Measurements from ENCODE around the gene TLE1. TPM values are rescaled to one million over a fixed set of nuclear protein-coding genes. Genes with fewer than 3 reads are reported as not detected.

Gene TLE1
- total RNA-seq, 4 donors from 2014 or later = 51.5 to 77.3 (median 62.2) TPM

- Histone ChIP-seq H3K27ac (no peak overlapping the region), H3K36me3 (no peaks in the 10 kb centered on the region), H3K27me3 (no peaks in the 10 kb centered on the region), H3K9me3 (no peaks in the 10 kb centered on the region), H3K4me3 (no peak overlapping the region), H3K4me1 (peaks cover 0 to 12% (median 9%) of the 10 kb centered on the region in 4 donors)
- DNase-seq = no peak
- WGBS, 2 donors (ENCODE audit: low coverage in 1 of 2) = 36 to 52% methylated on average over 4 of the region's 4 CpGs
- in situ Hi-C loops (cut with MboI; ENCODE audit: low pct_ligation_motif_present in 1 of 4, low pct_unique_long_range_greater_than_20kb in 1 of 4, low sequenced_read_pairs in 3 of 4) = loop anchor here in 1 of 4 donors (10.0 kb wide), 1 partner anchor 62 kb away; no protein-coding TSS in a partner anchor
- TF ChIP-seq POLR2A (IDR thresholded peaks at IDR 0.05) = no peak
- TF ChIP-seq, protein P1, sequence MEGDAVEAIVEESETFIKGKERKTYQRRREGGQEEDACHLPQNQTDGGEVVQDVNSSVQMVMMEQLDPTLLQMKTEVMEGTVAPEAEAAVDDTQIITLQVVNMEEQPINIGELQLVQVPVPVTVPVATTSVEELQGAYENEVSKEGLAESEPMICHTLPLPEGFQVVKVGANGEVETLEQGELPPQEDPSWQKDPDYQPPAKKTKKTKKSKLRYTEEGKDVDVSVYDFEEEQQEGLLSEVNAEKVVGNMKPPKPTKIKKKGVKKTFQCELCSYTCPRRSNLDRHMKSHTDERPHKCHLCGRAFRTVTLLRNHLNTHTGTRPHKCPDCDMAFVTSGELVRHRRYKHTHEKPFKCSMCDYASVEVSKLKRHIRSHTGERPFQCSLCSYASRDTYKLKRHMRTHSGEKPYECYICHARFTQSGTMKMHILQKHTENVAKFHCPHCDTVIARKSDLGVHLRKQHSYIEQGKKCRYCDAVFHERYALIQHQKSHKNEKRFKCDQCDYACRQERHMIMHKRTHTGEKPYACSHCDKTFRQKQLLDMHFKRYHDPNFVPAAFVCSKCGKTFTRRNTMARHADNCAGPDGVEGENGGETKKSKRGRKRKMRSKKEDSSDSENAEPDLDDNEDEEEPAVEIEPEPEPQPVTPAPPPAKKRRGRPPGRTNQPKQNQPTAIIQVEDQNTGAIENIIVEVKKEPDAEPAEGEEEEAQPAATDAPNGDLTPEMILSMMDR (IDR thresholded peaks at IDR 0.05) = no peak
- no peak for TF ChIP-seq EP300 (IDR thresholded peaks at IDR 0.05; ENCODE audit: low read depth)
- no peak for TF ChIP-seq POLR2AphosphoS5 (IDR thresholded peaks at IDR 0.05)
- intact Hi-C loops (cut with DNase I; ENCODE audit: low total_unique reads) = no loop called here
These were observed 142.9 kb downstream of the TLE1 start for GRCh38 chr9:81546489-81546888.

GRCh38 chr9:81543695-81544094 is 145.7 kb downstream of the TLE1 start:
- 92 to 100% methylated on average over 1 of the region's 1 CpG for WGBS, 2 donors (ENCODE audit: low coverage in 1 of 2)
- Histone ChIP-seq H3K36me3 (no peaks in the 10 kb centered on the region), H3K9me3 (no peaks in the 10 kb centered on the region), H3K4me3 (no peak overlapping the region), H3K27ac (no peak overlapping the region), H3K27me3 (no peaks in the 10 kb centered on the region), H3K4me1 (peaks cover 0 to under 1% (median 0%) of the 10 kb centered on the region in 4 donors)
- no peak for DNase-seq
- in situ Hi-C loops (cut with MboI; ENCODE audit: low pct_ligation_motif_present in 1 of 4, low pct_unique_long_range_greater_than_20kb in 1 of 4, low sequenced_read_pairs in 3 of 4) = loop anchor here in 1 of 4 donors (10.0 kb wide), 1 partner anchor 59 kb away; no protein-coding TSS in a partner anchor
- intact Hi-C loops (cut with DNase I; ENCODE audit: low total_unique reads) = no loop called here
- TF ChIP-seq, protein P1 (IDR thresholded peaks at IDR 0.05) = no peak
- no peak for TF ChIP-seq POLR2A (IDR thresholded peaks at IDR 0.05)

DNA sequence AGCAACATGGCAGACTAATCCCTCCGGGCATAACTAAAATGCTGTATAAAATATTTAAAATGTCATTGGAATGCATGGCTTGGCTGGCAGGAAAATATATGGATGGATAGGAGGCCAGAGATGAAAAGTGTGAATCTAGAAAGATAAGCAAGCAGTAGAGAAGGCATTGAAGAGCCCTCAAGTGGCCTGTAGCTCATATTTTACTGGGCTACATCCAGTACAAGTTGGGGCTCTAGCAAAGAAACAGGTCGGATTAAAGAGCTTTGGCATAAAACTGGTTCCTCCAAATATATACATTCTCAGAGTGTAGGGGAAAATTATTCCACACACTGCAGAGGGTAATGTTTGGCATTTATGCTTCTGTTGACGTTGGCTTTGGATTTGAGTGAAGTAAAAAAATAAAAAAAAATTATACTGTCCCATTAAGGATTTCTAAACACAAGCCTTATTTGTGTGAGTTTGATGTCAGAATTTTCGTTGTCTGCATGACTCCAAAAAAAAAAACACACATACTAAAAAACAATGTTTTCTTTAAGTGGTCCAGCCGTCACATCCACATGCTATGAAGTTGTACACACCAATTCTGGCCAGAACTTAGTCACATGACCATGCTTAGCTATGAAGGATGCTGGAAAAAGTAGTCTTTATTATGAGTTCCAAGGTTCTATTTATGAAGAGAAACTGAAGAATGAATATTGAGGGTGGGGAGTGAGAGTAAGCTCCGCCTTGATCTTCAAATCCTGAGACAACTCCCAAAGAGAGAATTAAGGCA is 147.0 kb downstream of the TLE1 start:
- intact Hi-C loops (cut with DNase I; ENCODE audit: low total_unique reads) (no loop called here), in situ Hi-C loops (cut with MboI; ENCODE audit: low pct_ligation_motif_present in 1 of 4, low pct_unique_long_range_greater_than_20kb in 1 of 4, low sequenced_read_pairs in 3 of 4) (loop anchor here in 1 of 4 donors (10.0 kb wide), 1 partner anchor 58 kb away; no protein-coding TSS in a partner anchor)
- 62 to 68% methylated on average over 6 of the region's 6 CpGs for WGBS, 2 donors (ENCODE audit: low coverage in 1 of 2)
- Histone ChIP-seq H3K36me3 (no peaks in the 10 kb centered on the region), H3K27me3 (no peaks in the 10 kb centered on the region), H3K27ac (no peak overlapping the region), H3K4me3 (no peak overlapping the region), H3K4me1 (no peaks in the 10 kb centered on the region), H3K9me3 (no peaks in the 10 kb centered on the region)
- TF ChIP-seq EP300 (IDR thresholded peaks at IDR 0.05; ENCODE audit: low read depth) (no peak), POLR2AphosphoS5 (IDR thresholded peaks at IDR 0.05) (no peak), POLR2A (IDR thresholded peaks at IDR 0.05) (no peak)
- TF ChIP-seq, protein P1 (IDR thresholded peaks at IDR 0.05) = no peak
- no peak for DNase-seq

GRCh38 chr9:81540142-81540710 is 149.1 kb downstream of the TLE1 start:
- no peak for DNase-seq
- H3K4me1 ChIP-seq = no peaks in the 10 kb centered on the region
- no peaks in the 10 kb centered on the region for H3K36me3 ChIP-seq
- no peak for TF ChIP-seq EP300 (IDR thresholded peaks at IDR 0.05; ENCODE audit: low read depth)
- TF ChIP-seq, protein P1 (IDR thresholded peaks at IDR 0.05) = no peak
- TF ChIP-seq POLR2A (IDR thresholded peaks at IDR 0.05) = no peak
- TF ChIP-seq POLR2AphosphoS5 (IDR thresholded peaks at IDR 0.05) = no peak
- no peaks in the 10 kb centered on the region for H3K9me3 ChIP-seq
- intact Hi-C loops (cut with DNase I; ENCODE audit: low total_unique reads) (no loop called here), in situ Hi-C loops (cut with MboI; ENCODE audit: low pct_ligation_motif_present in 1 of 4, low pct_unique_long_range_greater_than_20kb in 1 of 4, low sequenced_read_pairs in 3 of 4) (loop anchor here in 1 of 4 donors (10.0 kb wide), 1 partner anchor 55 kb away; no protein-coding TSS in a partner anchor)
- no peak overlapping the region for H3K27ac ChIP-seq
- no peak overlapping the region for H3K4me3 ChIP-seq
- H3K27me3 ChIP-seq = no peaks in the 10 kb centered on the region
- 86 to 94% methylated on average over 5 to 8 of the region's 8 CpGs for WGBS, 2 donors (ENCODE audit: low coverage in 1 of 2)

Measured in transverse colon (tissue), 4 donors.